ENCODE measurements around the gene ITGA8. TPM values are rescaled to one million over a fixed set of nuclear protein-coding genes. Genes with fewer than 3 reads are reported as not detected.
"Not testable (repeated sequence)": the region's sequence is repeated elsewhere in the genome, so short reads cannot be mapped to it uniquely, and the experiment has no call there.

Gene ITGA8
- total RNA-seq, 2 donors from 2014 or later: 221 to 227 TPM

DNA sequence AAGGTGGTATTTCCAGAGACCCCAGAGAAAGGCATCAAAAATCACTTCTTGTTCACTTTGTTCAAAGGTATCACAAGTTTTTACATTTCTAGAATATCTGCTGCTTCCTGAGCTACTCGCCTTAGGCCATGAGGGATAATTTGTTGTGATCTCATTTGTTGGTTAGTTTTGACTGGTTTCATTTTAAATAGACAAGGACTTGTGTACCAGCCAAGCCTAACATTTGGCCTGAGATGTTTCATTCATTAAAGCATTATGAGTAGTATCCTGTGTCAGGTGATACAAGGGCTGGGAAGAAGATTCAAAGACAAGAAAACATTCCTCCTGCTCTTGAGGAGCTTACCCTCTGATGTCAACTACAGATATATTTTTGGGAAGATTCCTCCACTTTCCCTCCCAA, 178.3 kb downstream of the ITGA8 start:
- no peak for DNase-seq (ENCODE audit: low spot score)
- intact Hi-C loops (cut with DNase I): no loop called here

GRCh38 chr10:15540727-15541126, 179.0 kb downstream of the ITGA8 start:
- intact Hi-C loops (cut with DNase I): no loop called here
- no peak for DNase-seq (ENCODE audit: low spot score)

GRCh38 chr10:15539262-15539661, 180.5 kb downstream of the ITGA8 start:
- DNase-seq (ENCODE audit: low spot score): no peak
- intact Hi-C loops (cut with DNase I): no loop called here

GRCh38 chr10:15534928-15535538, 184.7 kb downstream of the ITGA8 start:
- DNase-seq (ENCODE audit: low spot score); intact Hi-C loops (cut with DNase I): not testable (repeated sequence)

- intact Hi-C loops (cut with DNase I): no loop called here
- DNase-seq (ENCODE audit: low spot score): no peak
These were observed 187.6 kb downstream of the ITGA8 start for GRCh38 chr10:15531927-15532722.

- no peak for DNase-seq (ENCODE audit: low spot score)
- intact Hi-C loops (cut with DNase I): no loop called here
These were observed 190.9 kb downstream of the ITGA8 start for GRCh38 chr10:15528859-15529239.

GRCh38 chr10:15526754-15527153, 193.0 kb downstream of the ITGA8 start:
- no peak for DNase-seq (ENCODE audit: low spot score)
- intact Hi-C loops (cut with DNase I): no loop called here

- DNase-seq (ENCODE audit: low spot score): no peak
- intact Hi-C loops (cut with DNase I): no loop called here
These were observed 198.3 kb downstream of the ITGA8 start for GRCh38 chr10:15521328-15521903.

- intact Hi-C loops (cut with DNase I): no loop called here
- DNase-seq (ENCODE audit: low spot score): no peak
These were observed 201.5 kb downstream of the ITGA8 start for GRCh38 chr10:15518250-15518649.

DNA sequence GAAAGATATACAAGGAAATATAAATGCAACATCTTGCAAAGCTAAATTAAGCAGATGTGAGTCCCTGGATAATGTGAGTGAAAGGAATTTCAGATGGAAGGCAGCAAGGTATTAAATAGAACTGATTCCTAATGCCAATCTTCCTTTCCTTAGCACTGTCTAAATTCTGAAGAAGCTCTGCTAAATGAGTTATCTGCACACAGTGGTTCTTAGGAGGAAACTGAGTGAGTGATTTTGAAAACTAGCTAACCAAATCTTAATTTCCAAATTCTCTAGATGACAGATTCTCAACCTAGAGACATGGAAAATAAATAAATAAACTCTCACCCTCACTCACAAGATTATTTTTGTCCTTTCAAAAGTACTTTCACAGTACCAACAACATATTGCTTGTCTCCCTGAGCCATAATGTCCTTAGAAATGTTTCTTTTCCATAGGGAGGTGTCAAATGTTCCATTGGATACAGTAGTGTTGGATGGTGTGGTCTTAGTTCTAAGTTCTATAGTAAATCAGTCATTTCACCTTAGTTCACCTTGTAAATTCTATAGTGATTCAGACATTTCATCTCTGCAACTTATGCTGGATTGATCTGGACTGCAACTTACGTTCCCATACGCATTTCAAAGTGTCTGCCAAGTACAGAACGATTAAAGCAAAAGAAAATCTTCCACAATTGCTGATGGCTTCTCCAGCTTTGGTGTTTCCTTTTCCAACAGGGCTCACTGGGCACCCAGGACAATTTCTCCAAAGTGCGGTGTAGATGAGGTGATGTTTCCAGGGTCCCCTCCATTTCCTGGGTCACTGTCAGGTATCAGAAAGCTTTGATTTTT, 203.3 kb downstream of the ITGA8 start:
- intact Hi-C loops (cut with DNase I): no loop called here

DNA sequence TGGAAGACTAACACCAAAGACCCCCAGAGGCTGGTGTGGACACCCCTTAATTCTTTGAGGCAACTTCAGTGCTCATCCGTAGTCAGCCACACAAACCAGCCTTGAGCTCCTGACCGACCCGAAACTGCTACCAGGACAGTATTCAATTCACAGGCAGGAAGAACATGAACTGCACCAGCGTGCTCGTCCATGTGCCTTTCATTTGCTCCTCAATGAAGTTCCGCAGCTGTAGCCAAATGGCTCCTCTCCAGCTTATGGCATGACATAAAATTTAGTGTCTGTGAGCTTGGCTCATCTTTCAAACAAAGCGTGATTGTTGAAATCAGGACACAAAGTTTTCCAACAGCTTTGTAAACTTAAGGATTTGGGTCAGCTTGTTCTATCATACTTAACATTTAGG, 204.5 kb downstream of the ITGA8 start:
- intact Hi-C loops (cut with DNase I): no loop called here
- no peak for DNase-seq (ENCODE audit: low spot score)

More for the DNA sequence above, 203.3 kb downstream of the ITGA8 start:
- DNase-seq (ENCODE audit: low spot score): no peak

GRCh38 chr10:15510963-15511362, 208.8 kb downstream of the ITGA8 start:
- DNase-seq (ENCODE audit: low spot score): no peak
- intact Hi-C loops (cut with DNase I): no loop called here

DNA sequence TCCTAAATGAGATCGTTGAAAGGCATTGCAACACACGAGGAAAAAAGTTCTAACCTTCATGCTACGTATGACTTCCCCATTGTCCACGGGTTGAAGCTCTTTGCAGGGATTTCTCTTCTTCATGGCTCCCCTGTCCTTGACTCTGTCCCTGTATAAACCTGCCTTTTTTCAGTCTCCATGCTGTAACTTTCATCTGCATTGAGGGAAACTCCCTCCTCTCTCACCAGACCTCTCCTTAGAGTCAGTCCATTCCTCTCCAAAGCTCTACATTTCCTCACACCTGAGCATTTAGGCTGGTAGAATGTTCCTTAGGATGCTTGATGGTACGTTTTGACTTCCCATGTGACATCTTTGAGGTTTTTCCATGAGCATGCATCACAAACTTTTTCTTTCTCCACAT, 214.4 kb downstream of the ITGA8 start:
- DNase-seq (ENCODE audit: low spot score): no peak
- intact Hi-C loops (cut with DNase I): no loop called here

DNA sequence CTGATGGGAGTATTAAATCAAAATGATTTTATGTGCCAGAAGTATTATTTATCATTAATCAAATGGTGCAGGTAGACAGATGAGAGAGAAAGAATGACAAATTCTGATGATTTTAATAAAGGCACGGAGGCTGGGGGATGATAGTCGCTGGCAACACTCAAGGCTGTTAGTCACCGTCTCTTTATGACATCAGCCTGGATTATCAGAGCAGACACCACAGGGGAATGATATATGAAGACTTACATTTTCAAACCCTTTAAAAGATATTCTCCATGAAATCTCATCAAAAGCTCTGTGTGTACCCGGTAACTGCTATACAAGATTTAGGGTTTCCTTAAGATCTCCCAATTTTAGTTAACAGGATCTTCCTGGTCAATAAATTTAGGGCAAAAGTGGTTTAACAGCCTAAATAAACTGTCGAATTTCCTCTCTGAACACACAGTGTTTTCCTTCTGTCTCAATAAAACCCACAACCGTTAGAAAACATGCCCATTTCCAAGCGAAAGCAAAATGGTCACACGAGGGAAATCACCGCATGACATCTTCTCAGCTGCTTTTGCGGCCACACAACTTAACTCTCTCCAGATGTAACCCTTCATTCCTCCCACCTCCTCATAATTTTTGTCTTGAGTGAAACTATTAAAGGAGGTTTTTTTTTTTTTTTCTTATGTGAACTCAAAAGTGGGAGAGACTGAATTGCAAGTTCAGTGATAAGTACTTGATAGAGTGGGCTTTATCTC, 215.5 kb downstream of the ITGA8 start:
- no peak for DNase-seq (ENCODE audit: low spot score)
- intact Hi-C loops (cut with DNase I): no loop called here

GRCh38 chr10:15494850-15495506, 224.7 kb downstream of the ITGA8 start:
- intact Hi-C loops (cut with DNase I): no loop called here
- no peak for DNase-seq (ENCODE audit: low spot score)

GRCh38 chr10:15491856-15492642, 227.7 kb downstream of the ITGA8 start:
- DNase-seq (ENCODE audit: low spot score): no peak
- intact Hi-C loops (cut with DNase I): no loop called here

DNA sequence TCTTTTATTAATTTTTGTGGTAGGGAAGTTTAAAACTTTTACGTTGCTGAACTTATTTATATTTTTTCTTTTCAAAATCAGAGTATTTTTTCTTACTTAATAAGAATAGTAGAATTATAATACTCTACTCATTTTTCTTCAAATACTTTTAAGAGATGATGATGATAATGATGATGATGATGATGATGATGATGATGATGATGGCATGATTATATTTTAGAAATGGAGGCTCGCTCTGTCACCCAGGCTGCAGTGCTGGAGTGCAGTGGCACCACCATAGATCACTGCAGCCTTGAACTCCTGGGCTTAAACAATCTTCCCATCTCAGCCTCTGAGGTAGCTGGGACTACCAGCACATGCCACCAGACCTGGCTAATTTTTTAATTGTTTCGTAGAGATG, 230.3 kb downstream of the ITGA8 start:
- no peak for DNase-seq (ENCODE audit: low spot score)
- intact Hi-C loops (cut with DNase I): no loop called here

- DNase-seq (ENCODE audit: low spot score): no peak
- intact Hi-C loops (cut with DNase I): no loop called here
These were observed 232.3 kb downstream of the ITGA8 start for GRCh38 chr10:15487376-15487775.

All from posterior vena cava (tissue), 2 donors.